ENCODE results near the gene MTM1. TPM values are rescaled to one million over a fixed set of nuclear protein-coding genes. Genes with fewer than 3 reads are reported as not detected.

Gene MTM1
- total and polyA plus RNA-seq, 12 donors: 2.4 to 14.0 (median 10.2) TPM

DNA sequence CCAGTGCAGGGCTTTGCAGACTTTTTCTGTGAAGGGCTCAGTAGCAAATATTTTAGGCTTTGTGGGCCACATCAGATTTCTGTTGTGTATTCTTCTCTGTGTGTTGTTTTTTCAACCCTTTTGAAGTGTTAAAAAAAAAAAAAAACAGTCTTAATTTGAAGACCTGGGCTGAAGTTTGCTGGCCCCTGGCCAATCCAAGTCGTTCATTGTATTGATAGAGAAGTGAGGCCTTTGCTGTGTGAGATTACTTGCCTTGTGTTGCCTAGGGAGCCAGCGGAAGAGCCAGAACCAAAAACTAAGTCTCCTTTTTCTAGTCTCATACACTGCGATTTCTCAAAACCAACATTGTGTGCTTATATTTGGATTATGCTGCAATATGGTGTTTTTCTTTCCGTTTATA is 46.9 kb downstream of the MTM1 start:
- H3K27ac ChIP-seq: no peak overlapping the region
- ATAC-seq (no peak), DNase-seq (no peak)
- H3K27me3 ChIP-seq: no peaks in the 10 kb centered on the region
- H3K9me3 ChIP-seq: no peaks in the 10 kb centered on the region
- TF ChIP-seq, protein P1, sequence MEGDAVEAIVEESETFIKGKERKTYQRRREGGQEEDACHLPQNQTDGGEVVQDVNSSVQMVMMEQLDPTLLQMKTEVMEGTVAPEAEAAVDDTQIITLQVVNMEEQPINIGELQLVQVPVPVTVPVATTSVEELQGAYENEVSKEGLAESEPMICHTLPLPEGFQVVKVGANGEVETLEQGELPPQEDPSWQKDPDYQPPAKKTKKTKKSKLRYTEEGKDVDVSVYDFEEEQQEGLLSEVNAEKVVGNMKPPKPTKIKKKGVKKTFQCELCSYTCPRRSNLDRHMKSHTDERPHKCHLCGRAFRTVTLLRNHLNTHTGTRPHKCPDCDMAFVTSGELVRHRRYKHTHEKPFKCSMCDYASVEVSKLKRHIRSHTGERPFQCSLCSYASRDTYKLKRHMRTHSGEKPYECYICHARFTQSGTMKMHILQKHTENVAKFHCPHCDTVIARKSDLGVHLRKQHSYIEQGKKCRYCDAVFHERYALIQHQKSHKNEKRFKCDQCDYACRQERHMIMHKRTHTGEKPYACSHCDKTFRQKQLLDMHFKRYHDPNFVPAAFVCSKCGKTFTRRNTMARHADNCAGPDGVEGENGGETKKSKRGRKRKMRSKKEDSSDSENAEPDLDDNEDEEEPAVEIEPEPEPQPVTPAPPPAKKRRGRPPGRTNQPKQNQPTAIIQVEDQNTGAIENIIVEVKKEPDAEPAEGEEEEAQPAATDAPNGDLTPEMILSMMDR (IDR thresholded peaks at IDR 0.05): no peak
- WGBS, 2 donors: 76 to 84% methylated on average over 4 of the region's 4 CpGs
- H3K36me3 ChIP-seq: peaks cover 0 to 57% (median 0%) of the 10 kb centered on the region in 9 donors
- H3K4me3 ChIP-seq: no peak overlapping the region
- H3K4me1 ChIP-seq: no peaks in the 10 kb centered on the region
- intact Hi-C loops (cut with DNase I): no loop called here

DNA sequence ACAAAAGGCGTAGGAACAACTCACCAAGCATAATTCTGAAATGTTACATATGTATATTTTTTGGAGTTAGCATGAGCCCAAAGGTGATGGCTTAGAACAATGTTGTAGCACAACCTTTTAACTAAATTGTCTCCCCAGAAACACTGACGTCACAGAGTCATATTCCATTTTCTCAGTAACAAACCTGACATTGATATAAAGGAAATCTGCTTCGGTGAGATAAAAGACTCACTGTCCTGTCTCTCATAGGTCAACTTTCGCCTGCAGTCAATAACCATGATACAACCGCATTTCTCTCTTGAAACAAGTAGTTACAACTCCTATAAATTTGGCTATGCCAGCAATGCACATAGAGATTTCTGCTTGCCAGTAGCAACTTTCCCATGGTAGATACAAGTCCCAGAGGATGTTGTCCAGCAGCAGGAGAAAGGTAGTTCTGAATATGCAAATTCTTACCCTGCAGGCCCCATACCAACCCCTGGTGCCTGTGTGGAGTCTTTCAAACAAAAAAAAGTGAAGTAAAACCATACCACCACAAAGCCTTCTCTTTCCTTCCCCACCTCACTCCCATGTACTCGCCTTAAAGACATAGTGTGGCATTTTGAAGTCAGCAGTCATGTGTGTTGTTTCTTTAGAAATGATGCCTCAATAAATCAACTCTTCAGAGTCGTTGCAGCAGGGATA is 47.9 kb downstream of the MTM1 start:
- no peak overlapping the region for H3K4me3 ChIP-seq
- no peak for DNase-seq
- H3K27ac ChIP-seq: no peak overlapping the region
- ATAC-seq: no peak
- WGBS, 2 donors: 92 to 95% methylated on average over 7 of the region's 7 CpGs
- intact Hi-C loops (cut with DNase I): no loop called here
- H3K9me3 ChIP-seq: no peaks in the 10 kb centered on the region
- TF ChIP-seq, protein P1 (IDR thresholded peaks at IDR 0.05): no peak
- H3K36me3 ChIP-seq: peaks cover 0 to 65% (median 0%) of the 10 kb centered on the region in 9 donors
- no peaks in the 10 kb centered on the region for H3K27me3 ChIP-seq
- no peaks in the 10 kb centered on the region for H3K4me1 ChIP-seq

DNA sequence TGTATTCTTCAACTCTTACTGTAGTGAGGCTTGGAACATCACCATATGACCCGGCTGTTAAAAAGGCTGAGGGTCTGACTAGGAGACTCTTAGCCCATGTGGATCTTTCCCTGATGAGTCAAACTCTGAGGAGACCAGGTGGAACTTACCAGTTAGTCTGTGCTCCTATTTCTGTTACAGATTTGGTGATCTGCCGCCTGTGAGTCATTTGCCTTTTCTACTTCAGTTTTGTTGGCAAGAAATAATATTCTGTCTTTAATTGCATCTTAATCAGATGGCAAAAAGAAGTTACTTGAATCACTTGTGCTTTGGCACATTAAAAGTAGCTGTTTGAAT is 48.4 kb downstream of the MTM1 start:
- Histone ChIP-seq H3K36me3 (peaks cover 0 to 70% (median 0%) of the 10 kb centered on the region in 9 donors), H3K9me3 (no peaks in the 10 kb centered on the region), H3K27me3 (no peaks in the 10 kb centered on the region), H3K27ac (no peak overlapping the region), H3K4me3 (no peak overlapping the region), H3K4me1 (no peaks in the 10 kb centered on the region)
- intact Hi-C loops (cut with DNase I): no loop called here
- no peak for ATAC-seq
- TF ChIP-seq, protein P1 (IDR thresholded peaks at IDR 0.05): no peak
- WGBS, 2 donors: 92 to 100% methylated on average over 2 of the region's 2 CpGs
- DNase-seq: no peak

DNA sequence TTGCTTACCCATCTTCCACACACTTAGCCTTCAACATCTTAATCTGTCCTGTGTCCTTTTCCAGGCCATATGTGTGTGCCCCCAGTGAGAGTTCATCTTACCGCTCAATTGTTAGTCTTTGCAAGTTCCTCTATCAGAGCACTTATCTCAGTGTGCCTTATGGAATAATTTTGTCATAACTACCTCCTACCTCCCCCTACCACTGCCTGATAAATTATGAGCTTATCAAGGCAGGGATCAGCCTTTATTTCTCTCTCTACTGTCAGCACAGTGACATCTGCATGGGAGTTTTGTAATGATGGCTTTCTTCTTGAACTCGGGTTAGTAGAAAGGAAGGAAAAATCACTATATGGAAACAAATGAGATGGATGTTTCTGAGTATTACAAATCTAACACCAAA is 53.2 kb downstream of the MTM1 start:
- Histone ChIP-seq H3K4me1 (no peaks in the 10 kb centered on the region), H3K4me3 (no peak overlapping the region), H3K36me3 (peaks cover 0 to 58% (median 0%) of the 10 kb centered on the region in 9 donors), H3K9me3 (no peaks in the 10 kb centered on the region), H3K27me3 (no peaks in the 10 kb centered on the region), H3K27ac (no peak overlapping the region)
- DNase-seq (no peak), ATAC-seq (no peak)
- 93 to 97% methylated on average over 2 of the region's 2 CpGs for WGBS, 2 donors
- TF ChIP-seq, protein P1 (IDR thresholded peaks at IDR 0.05): no peak
- intact Hi-C loops (cut with DNase I): no loop called here
